GM18505 (cell line): ENCODE data around the gene CDC123.
"Not testable (repeated sequence)": the region's sequence is repeated elsewhere in the genome, so short reads cannot be mapped to it uniquely, and the experiment has no call there.

Experiments used
- ATAC-seq: cut with Tn5 transposase; IDR thresholded peaks from one replicate; pipeline ENCODE4 v1.9.1; 2021; ENCODE audit not compliant: unreplicated experiment
- POLR2A ChIP-seq: IDR thresholded peaks from 4 replicates; pipeline ENCODE4 v1.6.1; 2011; ENCODE audit warnings: borderline replicate concordance; ENCODE audit not compliant: insufficient read depth, insufficient read length; ENCODE audit errors: extremely low read depth

CDC123 gene

DNA sequence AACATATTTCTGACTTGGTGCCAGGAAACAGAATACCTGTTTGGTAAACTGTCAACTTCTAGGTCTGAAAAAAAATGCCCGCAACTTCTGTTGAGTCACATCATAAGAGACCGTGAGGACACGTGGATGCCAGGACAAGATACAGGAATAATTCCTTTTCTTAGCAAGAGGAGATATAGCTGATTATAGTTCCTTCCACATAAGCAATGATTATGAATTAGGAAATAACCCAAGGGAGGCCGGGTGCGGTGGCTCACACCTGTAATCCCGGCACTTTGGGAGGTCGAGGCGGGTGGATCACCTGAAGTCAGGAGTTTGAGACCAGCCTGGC lies 75.2 kb downstream of the CDC123 start:
- ATAC-seq: no peak
- TF ChIP-seq POLR2A: no peak

DNA sequence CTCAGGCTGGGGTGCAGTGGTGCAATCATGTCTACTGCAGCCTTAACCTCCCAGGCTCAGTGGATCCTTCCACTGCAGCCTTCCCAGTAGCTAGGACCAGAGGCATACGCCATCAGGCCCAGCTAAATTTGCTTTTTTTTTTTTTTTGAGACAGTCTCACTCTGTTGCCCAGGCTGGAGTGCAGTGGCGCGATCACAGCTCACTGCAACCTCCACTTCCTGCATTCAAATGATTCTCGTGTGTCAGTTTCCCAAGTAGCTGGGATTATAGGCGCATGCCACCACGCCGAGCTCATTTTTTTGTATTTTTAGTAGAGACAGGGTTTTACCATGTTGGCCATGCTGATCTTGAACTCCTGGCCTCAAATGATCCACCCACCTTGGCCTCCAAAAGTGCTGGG lies 81.9 kb downstream of the CDC123 start:
- not testable (repeated sequence) for ATAC-seq

DNA sequence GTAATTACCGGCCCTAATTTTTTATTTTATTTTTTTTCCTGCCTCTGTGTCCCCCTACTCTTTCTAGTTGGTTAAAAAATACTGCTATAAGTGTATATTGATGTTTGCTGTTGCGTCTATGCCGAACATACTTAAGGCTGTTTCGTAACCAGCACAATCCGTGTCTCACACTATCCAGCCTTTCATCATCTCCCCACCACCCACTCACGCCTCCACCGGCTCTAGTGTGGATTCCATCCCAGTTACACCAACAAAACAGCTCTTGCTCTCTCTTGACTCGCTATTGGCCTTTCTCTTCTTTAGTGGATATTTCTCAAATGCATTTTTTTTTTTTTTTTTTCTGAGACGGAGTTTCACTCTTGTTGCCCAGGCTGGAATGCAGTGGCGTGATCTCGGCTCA lies 83.3 kb downstream of the CDC123 start:
- no peak for ATAC-seq
- no peak for TF ChIP-seq POLR2A

DNA sequence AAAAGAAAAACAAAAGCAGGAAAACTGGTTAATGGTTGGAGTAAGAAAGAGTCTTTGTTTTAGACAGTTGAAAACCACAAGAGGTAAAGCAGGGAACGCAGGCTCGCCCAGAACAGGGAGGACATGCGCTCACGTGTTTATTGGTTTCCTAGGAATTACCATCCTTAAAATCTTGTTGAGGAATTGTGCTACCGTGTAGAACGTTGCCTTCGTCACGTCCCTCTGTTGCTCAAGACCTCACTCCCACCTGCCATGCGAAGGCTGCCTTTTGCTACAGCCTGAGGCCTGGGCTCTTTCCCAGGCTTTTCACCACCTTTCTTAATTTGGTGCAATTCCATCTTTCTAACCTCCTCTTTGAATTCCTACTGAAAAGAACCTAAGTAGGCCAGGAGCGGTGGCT lies 91.8 kb downstream of the CDC123 start:
- TF ChIP-seq POLR2A: no peak
- no peak for ATAC-seq

DNA sequence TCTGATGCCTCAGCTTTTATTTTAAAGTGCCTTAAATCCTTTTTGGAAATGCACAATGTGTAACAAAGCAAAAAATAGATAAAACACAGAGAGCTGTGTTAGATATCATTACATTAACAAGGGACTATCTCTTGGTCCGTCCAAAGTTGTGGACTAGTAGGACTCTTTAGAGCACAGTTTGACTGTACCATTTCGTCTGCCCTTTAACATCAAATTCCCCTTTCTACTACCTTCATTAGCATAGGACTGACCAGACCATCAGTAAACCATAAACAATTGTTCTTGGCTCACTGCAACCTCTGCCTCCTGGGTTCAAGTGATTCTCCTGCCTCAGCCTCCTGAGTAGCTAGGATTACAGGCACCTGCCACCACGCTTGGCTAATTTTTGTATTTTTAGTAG lies 101.8 kb downstream of the CDC123 start:
- ATAC-seq: not testable (repeated sequence)

DNA sequence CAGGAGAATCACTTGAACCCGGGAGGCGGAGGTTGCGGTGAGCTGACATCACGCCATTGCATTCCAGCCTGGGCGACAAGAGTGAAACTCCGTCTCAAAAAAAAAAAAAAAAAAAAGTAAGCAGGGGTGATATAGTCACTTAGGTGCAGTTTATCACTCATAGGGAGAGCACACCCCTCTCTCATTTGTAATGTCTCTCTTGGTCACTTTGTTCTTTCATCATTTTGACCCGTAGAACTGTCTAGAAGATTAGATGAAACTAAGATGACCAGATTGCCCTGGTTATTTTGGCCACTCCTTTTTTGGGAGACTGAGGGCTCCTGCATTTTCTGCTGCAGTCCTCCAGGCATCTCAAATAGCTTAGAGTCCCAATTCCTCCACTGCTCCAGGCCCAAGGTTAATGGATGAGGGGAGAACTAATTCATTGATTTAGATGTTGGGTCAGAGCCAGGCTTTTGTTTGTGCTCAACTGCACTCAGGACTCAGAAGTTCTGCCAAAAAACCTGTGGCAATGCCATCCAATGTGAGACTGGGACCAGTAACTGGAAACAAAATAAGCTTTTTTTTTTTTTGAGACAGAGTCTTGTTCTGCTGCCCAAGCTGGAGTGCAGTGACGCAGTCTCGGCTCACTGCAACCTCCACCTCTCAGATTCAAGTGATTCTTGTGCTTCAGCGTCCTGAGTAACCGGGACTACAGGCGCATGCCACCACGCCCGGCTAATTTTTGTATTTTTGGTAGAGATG lies 103.4 kb downstream of the CDC123 start:
- no peak for TF ChIP-seq POLR2A
- no peak for ATAC-seq
